Thymus (tissue), 11 donors: Measurements from ENCODE around the gene ABHD12. TPM values are rescaled to one million over a fixed set of nuclear protein-coding genes. Genes with fewer than 3 reads are reported as not detected.

Source experiments
- DNase-seq, 9 donors: peaks; one replicate each; pipeline ENCODE4 v3.0.0-alpha.2; 2013; ENCODE audit warnings: low spot score in 9 of 9, low read depth in 6 of 9, missing footprints in 1 of 9
- H3K27ac ChIP-seq, 2 donors: one replicate each; pipeline ENCODE4 v1.5.1; 2013; ENCODE audit warnings: control low read depth in 1 of 2, low read depth in 1 of 2, low read length in 1 of 2, mild to moderate bottlenecking in 1 of 2, moderate library complexity in 1 of 2
- H3K27me3 ChIP-seq, 2 donors: one replicate each; pipeline ENCODE4 v1.5.1; 2013; ENCODE audit warnings: low read length in 1 of 2; ENCODE audit not compliant: control insufficient read depth in 2 of 2, insufficient read depth in 1 of 2
- H3K36me3 ChIP-seq, 2 donors: one replicate each; pipeline ENCODE4 v1.5.1; 2013; ENCODE audit warnings: low read length in 1 of 2, mild to moderate bottlenecking in 1 of 2, moderate library complexity in 1 of 2; ENCODE audit not compliant: control insufficient read depth in 2 of 2, insufficient read depth in 2 of 2
- H3K4me1 ChIP-seq, 2 donors: one replicate each; pipeline ENCODE4 v1.5.1; 2013; ENCODE audit warnings: low read length in 2 of 2; ENCODE audit not compliant: control insufficient read depth in 2 of 2, insufficient read depth in 2 of 2
- H3K4me3 ChIP-seq, 2 donors: one replicate each; pipeline ENCODE4 v1.5.1; 2013; ENCODE audit warnings: low read length in 2 of 2, control low read depth in 1 of 2, mild to moderate bottlenecking in 1 of 2
- H3K9me3 ChIP-seq, 2 donors: one replicate each; pipeline ENCODE4 v1.5.1; 2013; ENCODE audit warnings: low read length in 1 of 2, mild to moderate bottlenecking in 1 of 2; ENCODE audit not compliant: control insufficient read depth in 2 of 2, insufficient read depth in 1 of 2
- WGBS: extraction: QIAGEN DNeasy Blood & Tissue Kit; methylation state at CpG from one replicate; pipeline ENCODE4 v1.1.7; 2013; 5-methylcytosine and 5-hydroxymethylcytosine counted together
- polyA plus RNA-seq: library from polyadenylated mRNA; stranded (reverse); fragments of 200-250 nt; gene quantifications from one replicate; pipeline ENCODE4 v1.2.3, GENCODE V29; 2013
- total RNA-seq: library from RNA; stranded (reverse); fragments of 120-200 nt; gene quantifications from one replicate; pipeline ENCODE4 v1.2.4, GENCODE V29; 2013
- donor health status: healthy.

ABHD12 gene
- total and polyA plus RNA-seq, 2 donors: 16.5 to 28.8 TPM

DNA sequence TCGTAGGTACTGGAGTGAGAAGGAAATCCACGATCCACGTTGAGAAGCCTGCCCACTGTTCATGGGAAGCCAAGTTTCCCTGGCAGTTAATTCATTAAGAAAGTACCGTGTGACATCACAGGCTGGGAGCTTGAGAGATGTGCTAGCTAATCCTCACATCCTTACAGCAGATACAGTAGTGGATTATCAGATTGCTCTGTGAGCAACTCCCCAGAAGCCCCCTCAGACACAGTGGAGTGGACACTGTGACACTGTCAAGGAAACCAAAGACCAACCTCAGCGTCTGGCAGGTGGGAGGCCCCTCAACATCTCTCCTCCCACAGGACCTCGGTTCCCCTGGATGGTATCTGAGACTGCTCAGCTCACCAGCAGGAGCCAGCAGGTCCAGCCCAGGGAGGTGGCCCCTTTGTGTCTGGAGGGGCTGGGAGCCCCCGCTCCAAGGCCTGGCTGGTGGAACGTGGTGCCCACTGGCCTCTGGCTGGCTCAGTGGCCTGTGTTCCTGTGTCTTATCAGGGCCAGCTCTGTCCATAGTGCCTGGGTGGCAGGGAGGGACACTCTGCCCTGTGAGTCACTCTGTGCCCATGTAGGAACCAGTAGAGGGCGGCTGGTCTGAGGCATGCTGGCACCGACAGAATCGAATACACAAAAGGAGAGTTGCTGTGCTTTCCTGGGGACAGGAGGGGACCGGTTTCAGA, 135.5 kb downstream of the ABHD12 start:
- Histone ChIP-seq H3K27ac (no peak overlapping the region), H3K27me3 (no peaks in the 10 kb centered on the region), H3K9me3 (peaks cover 0 to 3% of the 10 kb centered on the region in 2 donors), H3K4me3 (no peak overlapping the region), H3K4me1 (peaks cover 5 to 24% of the 10 kb centered on the region in 2 donors), H3K36me3 (peaks cover 0 to 7% of the 10 kb centered on the region in 2 donors)
- 96% methylated on average over 12 of the region's 12 CpGs for WGBS
- DNase-seq: no peak

DNA sequence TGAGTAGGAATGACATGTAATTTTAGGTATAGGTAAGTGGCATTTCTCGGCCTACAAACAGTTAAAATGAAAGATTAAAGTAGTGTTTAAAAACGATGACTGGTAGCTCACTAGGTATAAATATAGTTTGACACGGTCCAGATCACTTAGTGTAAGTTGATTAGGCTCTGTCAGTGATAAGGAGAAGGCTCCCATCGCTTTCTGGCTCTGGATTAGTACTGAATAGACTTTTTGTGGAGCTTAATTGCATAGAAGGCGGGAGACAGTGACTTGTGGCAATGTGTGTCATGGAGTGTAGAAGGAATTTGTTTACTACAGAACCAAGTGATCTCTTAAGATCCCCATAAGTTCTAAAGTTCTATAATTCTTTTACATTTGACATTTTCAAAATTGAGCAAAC, 136.1 kb downstream of the ABHD12 start:
- H3K9me3 ChIP-seq: peaks cover 0 to 3% of the 10 kb centered on the region in 2 donors
- H3K27me3 ChIP-seq: no peaks in the 10 kb centered on the region
- H3K4me3 ChIP-seq: no peak overlapping the region
- H3K4me1 ChIP-seq: peaks cover 4 to 19% of the 10 kb centered on the region in 2 donors
- 93% methylated on average over 5 of the region's 5 CpGs for WGBS
- no peak overlapping the region for H3K27ac ChIP-seq
- DNase-seq: no peak
- peaks cover 0 to 7% of the 10 kb centered on the region in 2 donors for H3K36me3 ChIP-seq

DNA sequence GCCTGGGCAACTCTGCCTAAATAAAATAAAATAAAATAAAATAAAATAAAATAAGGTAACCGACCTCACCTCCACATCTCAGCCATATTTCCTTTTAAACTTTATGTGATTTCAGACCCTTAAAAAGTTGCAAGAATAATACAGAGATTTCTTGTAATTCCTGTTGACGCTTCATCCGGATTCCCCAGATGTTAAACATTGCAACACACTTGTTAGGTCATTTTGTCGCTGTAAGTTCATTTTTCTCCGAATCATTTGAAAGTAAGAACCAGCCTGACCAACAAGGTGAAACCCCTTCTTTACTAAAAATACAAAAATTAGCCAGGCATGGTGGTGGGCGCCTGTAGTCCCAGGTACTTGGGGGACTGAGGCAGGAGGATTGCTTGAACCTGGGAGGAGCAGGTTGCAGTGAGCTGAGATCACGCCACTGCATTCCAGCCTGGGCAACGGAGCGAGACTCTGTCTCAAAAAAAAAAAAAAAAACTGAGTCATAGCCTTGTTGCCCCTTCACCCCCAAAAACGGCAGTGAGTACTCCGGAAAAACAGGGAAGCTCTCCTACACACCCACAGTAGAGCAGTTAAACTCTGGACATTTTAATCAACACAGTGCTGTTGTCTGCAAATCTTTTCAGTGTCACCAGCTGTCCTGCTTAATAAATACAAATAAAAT, 136.9 kb downstream of the ABHD12 start:
- Histone ChIP-seq H3K36me3 (peaks cover 0 to 7% of the 10 kb centered on the region in 2 donors), H3K4me3 (no peak overlapping the region), H3K27ac (no peak overlapping the region), H3K9me3 (peaks cover 0 to 3% of the 10 kb centered on the region in 2 donors), H3K4me1 (peaks cover 1 to 12% of the 10 kb centered on the region in 2 donors), H3K27me3 (peaks cover 0 to under 1% of the 10 kb centered on the region in 2 donors)
- 98% methylated on average over 11 of the region's 11 CpGs for WGBS
- DNase-seq: no peak

DNA sequence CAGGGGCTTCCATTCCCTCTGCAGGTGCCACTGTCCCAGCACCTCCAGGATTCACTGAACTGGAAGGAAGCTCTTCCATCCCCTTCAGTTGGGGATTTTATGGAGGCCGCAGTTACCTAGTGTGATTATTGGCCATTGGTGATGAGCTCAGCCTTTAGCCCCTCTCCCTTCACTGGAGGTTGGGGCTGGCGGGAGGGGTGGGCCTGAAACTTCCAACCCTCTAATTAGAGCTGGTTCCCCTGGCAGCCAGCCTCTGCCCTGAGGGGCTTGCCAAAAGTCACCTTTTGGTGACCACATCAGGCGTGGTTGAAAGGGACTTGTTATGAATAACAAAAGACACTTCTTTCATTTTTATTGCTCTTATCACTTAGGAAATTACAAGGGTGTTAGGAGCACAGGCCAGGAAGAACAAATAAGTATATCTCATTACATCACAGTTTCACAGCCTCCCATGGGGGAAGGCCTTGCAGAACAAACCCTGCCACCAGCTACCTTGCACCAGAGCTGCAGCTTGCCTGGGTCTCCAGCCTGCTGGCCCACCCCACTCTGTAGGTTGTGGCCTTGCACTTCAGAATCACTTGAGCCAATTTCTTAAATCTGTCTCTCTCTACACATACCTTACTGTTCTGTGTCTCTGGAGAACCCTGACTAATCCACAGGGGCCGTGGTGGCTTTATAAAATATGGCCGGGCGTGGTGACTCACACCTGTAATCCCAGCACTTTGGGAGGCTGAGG, 137.8 kb downstream of the ABHD12 start:
- WGBS: over 99% methylated on average over 6 of the region's 6 CpGs
- DNase-seq: no peak
- H3K4me1 ChIP-seq: peaks cover 3 to 8% of the 10 kb centered on the region in 2 donors
- H3K4me3 ChIP-seq: no peak overlapping the region
- H3K36me3 ChIP-seq: peaks cover 0 to 7% of the 10 kb centered on the region in 2 donors
- no peaks in the 10 kb centered on the region for H3K9me3 ChIP-seq
- H3K27me3 ChIP-seq: peaks cover 0 to 3% of the 10 kb centered on the region in 2 donors
- H3K27ac ChIP-seq: no peak overlapping the region

DNA sequence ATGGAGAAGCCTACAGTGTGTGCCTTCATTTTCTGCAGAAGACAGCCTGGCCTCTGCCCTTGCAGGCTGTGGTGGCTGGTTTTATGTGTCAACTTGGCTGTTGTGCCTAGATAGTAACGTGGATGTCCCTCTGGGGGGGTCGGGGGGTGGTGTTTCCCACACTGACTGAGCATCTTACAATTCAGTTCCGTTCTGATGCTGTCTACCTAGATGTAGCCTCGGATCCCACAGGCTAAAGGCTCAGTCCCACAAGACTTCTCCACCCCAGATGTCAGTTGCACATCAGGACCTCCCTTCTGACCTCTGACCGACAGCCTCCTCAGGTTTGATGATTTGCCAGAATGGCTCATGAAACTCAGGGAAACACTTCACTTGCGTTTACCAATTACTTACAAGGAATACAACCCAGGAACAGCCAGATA, 138.4 kb downstream of the ABHD12 start:
- H3K4me1 ChIP-seq: peaks cover 4 to 11% of the 10 kb centered on the region in 2 donors
- peaks cover 0 to 7% of the 10 kb centered on the region in 2 donors for H3K36me3 ChIP-seq

DNA sequence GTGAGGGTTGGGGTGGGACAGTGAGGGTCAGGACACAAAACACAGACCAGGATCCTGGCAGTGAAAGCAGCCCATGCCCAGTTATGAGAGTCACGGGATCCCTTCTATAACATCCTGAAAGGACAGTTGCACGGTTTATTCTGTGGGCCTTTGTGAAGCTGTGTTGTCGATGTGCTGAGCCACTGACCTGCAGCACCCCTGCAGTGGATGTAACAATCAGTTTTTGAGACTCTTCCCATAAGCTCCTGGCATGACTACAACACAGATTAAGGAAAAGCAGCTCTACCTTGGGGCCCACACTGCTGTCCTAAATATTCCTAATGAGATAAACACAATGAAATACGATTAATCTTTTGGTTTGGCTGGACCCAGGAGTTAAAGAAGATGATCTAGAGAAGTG, 139.1 kb downstream of the ABHD12 start:
- Histone ChIP-seq H3K4me1 (peaks cover 10 to 14% of the 10 kb centered on the region in 2 donors), H3K9me3 (no peaks in the 10 kb centered on the region), H3K27me3 (peaks cover 0 to 14% of the 10 kb centered on the region in 2 donors), H3K36me3 (peaks cover 0 to 7% of the 10 kb centered on the region in 2 donors), H3K27ac (no peak overlapping the region), H3K4me3 (no peak overlapping the region)
- DNase-seq: no peak
- 95% methylated on average over 4 of the region's 4 CpGs for WGBS

More for the DNA sequence above, 138.4 kb downstream of the ABHD12 start:
- H3K4me3 ChIP-seq: no peak overlapping the region
- WGBS: 98% methylated on average over 6 of the region's 6 CpGs
- peaks cover 0 to 7% of the 10 kb centered on the region in 2 donors for H3K27me3 ChIP-seq
- no peak overlapping the region for H3K27ac ChIP-seq
- H3K9me3 ChIP-seq: no peaks in the 10 kb centered on the region
- DNase-seq: no peak

DNA sequence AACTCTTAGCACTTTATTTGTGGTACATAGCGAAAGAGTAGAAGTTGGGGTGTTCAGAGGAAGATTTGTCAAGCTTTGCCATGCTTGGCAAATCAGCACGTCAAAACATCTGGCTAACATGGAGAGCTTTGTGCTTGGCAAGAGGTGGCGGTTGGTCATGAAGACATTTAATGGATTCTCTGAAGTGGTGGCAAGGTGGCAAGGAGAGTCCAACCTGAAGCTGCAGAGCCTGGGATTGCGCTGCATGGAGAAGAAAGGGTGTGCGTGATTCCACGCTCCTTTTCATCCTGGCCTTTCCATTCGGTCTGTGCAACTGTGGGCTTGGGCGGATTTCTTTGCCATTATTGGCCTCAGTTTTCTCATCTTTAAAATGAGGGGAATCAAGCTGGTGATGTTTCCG, 139.6 kb downstream of the ABHD12 start:
- peaks cover 13 to 14% of the 10 kb centered on the region in 2 donors for H3K4me1 ChIP-seq
- no peak for DNase-seq
- H3K27me3 ChIP-seq: peaks cover 0 to 15% of the 10 kb centered on the region in 2 donors
- peaks cover 0 to 7% of the 10 kb centered on the region in 2 donors for H3K36me3 ChIP-seq
- 98% methylated on average over 9 of the region's 9 CpGs for WGBS
- no peaks in the 10 kb centered on the region for H3K9me3 ChIP-seq
- H3K4me3 ChIP-seq: no peak overlapping the region
- H3K27ac ChIP-seq: no peak overlapping the region

DNA sequence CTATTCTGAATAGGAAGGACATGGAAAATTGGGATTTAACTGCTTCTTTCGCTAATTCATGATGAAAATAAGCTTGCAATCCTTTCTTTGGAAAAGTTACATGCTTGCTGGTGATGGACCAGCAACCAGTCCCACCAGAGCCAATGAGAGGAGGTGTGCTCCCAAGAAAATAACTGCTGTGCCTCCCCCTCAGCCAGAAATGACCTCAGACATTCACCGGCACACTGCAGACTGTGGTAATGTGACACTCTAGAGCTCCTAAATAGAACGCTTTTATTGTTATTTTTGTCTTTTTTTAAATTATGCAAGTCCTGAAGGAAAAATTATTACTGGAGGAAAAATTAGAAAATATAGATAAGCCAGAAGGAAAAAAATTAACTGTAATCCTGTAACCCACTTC, 140.1 kb downstream of the ABHD12 start:
- H3K36me3 ChIP-seq: peaks cover 0 to 7% of the 10 kb centered on the region in 2 donors
- no peak for DNase-seq
- H3K4me3 ChIP-seq: no peak overlapping the region
- peaks cover 13 to 14% of the 10 kb centered on the region in 2 donors for H3K4me1 ChIP-seq
- H3K9me3 ChIP-seq: no peaks in the 10 kb centered on the region
- peaks cover 0 to 15% of the 10 kb centered on the region in 2 donors for H3K27me3 ChIP-seq
- no peak overlapping the region for H3K27ac ChIP-seq
- WGBS: 96% methylated on average over 3 of the region's 3 CpGs
